HTERT RPE-1 (cell line): ENCODE results near the gene CNTN1.
"Not testable (repeated sequence)": the region's sequence is repeated elsewhere in the genome, so short reads cannot be mapped to it uniquely, and the experiment has no call there.

Experiments
- in situ Hi-C: fragments of 300-500 bp; cut with MboI; formaldehyde crosslinking; loops from 4 replicates; pipeline ENCODE4 v1.14.3; 2020; ENCODE audit warnings: low sequenced_read_pairs

CNTN1 gene

GRCh38 chr12:40697566-40698259, 5.5 kb downstream of the CNTN1 start:
- in situ Hi-C loops: no loop called here

GRCh38 chr12:40701756-40702155, 9.5 kb downstream of the CNTN1 start:
- in situ Hi-C loops: no loop called here

- in situ Hi-C loops: no loop called here
Observed at GRCh38 chr12:40711121-40711520, 18.9 kb downstream of the CNTN1 start.

GRCh38 chr12:40714636-40715035, 22.4 kb downstream of the CNTN1 start:
- in situ Hi-C loops: no loop called here

- in situ Hi-C loops: no loop called here
Observed at GRCh38 chr12:40716037-40716436, 23.8 kb downstream of the CNTN1 start.

- in situ Hi-C loops: no loop called here
Observed at GRCh38 chr12:40717576-40717975, 25.3 kb downstream of the CNTN1 start.

- in situ Hi-C loops: no loop called here
Observed at GRCh38 chr12:40718878-40719372, 26.7 kb downstream of the CNTN1 start.

- in situ Hi-C loops: no loop called here
Observed at GRCh38 chr12:40723001-40723400, 30.8 kb downstream of the CNTN1 start.

- in situ Hi-C loops: no loop called here
Observed at GRCh38 chr12:40726366-40726765, 34.1 kb downstream of the CNTN1 start.

GRCh38 chr12:40727774-40728483, 35.7 kb downstream of the CNTN1 start:
- in situ Hi-C loops: no loop called here

- in situ Hi-C loops: no loop called here
Observed at GRCh38 chr12:40730281-40730680, 38.0 kb downstream of the CNTN1 start.

GRCh38 chr12:40733871-40734270, 41.6 kb downstream of the CNTN1 start:
- in situ Hi-C loops: no loop called here

GRCh38 chr12:40734276-40734675, 42.0 kb downstream of the CNTN1 start:
- in situ Hi-C loops: no loop called here

GRCh38 chr12:40735551-40736230, 43.5 kb downstream of the CNTN1 start:
- in situ Hi-C loops: no loop called here

GRCh38 chr12:40737416-40737815, 45.2 kb downstream of the CNTN1 start:
- in situ Hi-C loops: not testable (repeated sequence)

- in situ Hi-C loops: no loop called here
Observed at GRCh38 chr12:40738856-40739255, 46.6 kb downstream of the CNTN1 start.

- in situ Hi-C loops: no loop called here
Observed at GRCh38 chr12:40742041-40742440, 49.8 kb downstream of the CNTN1 start.

GRCh38 chr12:40745386-40745785, 53.1 kb downstream of the CNTN1 start:
- in situ Hi-C loops: no loop called here

GRCh38 chr12:40749863-40750262, 57.6 kb downstream of the CNTN1 start:
- in situ Hi-C loops: no loop called here

GRCh38 chr12:40752011-40752410, 59.8 kb downstream of the CNTN1 start:
- in situ Hi-C loops: no loop called here

GRCh38 chr12:40760821-40761220, 68.6 kb downstream of the CNTN1 start:
- in situ Hi-C loops: no loop called here

GRCh38 chr12:40762072-40762471, 69.8 kb downstream of the CNTN1 start:
- in situ Hi-C loops: no loop called here
